ENCODE measurements around the gene FAM72B.
"Not testable (repeated sequence)": the region's sequence is repeated elsewhere in the genome, so short reads cannot be mapped to it uniquely, and the experiment has no call there.

DNA sequence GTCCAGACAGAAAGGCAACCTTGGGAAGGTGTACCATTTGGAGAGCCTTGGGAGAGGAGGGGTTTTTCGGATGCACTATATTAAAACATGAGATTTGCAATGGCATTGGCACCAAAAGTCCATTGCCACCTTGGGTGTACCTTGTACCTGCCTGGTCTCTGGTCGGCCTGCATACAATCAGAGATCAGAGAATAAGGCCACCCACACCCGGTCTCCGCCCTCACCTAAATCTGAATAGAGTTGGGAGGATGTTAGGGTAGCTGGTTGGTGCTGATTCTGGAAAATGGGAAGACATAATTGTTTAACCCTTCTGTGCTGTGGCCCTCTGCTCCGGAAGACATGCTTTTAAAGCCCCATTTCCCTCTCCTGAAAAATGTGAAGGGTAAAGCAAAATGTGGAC lies 3.8 kb upstream of the FAM72B start:
- TF ChIP-seq, protein P1, sequence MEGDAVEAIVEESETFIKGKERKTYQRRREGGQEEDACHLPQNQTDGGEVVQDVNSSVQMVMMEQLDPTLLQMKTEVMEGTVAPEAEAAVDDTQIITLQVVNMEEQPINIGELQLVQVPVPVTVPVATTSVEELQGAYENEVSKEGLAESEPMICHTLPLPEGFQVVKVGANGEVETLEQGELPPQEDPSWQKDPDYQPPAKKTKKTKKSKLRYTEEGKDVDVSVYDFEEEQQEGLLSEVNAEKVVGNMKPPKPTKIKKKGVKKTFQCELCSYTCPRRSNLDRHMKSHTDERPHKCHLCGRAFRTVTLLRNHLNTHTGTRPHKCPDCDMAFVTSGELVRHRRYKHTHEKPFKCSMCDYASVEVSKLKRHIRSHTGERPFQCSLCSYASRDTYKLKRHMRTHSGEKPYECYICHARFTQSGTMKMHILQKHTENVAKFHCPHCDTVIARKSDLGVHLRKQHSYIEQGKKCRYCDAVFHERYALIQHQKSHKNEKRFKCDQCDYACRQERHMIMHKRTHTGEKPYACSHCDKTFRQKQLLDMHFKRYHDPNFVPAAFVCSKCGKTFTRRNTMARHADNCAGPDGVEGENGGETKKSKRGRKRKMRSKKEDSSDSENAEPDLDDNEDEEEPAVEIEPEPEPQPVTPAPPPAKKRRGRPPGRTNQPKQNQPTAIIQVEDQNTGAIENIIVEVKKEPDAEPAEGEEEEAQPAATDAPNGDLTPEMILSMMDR (IDR thresholded peaks at IDR 0.05): not testable (repeated sequence)
- TF ChIP-seq POLR2A (IDR thresholded peaks at IDR 0.05): not testable (repeated sequence)
